ENCODE measurements around the gene STARD13.

GRCh38 chr13:33100886-33101285 is 184.7 kb downstream of the STARD13 start:
- TF ChIP-seq GATA2 (IDR thresholded peaks at IDR 0.05; ENCODE audit: low read depth, low read length) (no peak), GATA3 (IDR thresholded peaks at IDR 0.05; ENCODE audit: low read depth, low read length) (no peak)
